HCT116 (cell line): ENCODE data around the gene PML. TPM values are rescaled to one million over a fixed set of nuclear protein-coding genes. Genes with fewer than 3 reads are reported as not detected.

Source experiments
- ATAC-seq: fragments of 200-7000 bp; cut with Tn5 transposase; 2 replicates; pipeline ENCODE4 v1.9.1; 2020; ENCODE audit warnings: mild to moderate bottlenecking, moderate library complexity
- BruUV-seq: library from RNA; stranded (reverse); fragments of 400-500 nt; replicated peaks from 2 replicates; lab custom pipeline; 2021; lab: Mats Ljungman, UMichigan
- CTCF ChIA-PET: fragments of 300-600 bp; sonication (Branson Sonifier 250); formaldehyde crosslinking; loops from one replicate; lab custom pipeline; 2021; ENCODE audit warnings: antibody characterized with exemption; lab: Charles Lee
- POLR2A ChIA-PET: fragments of 300-600, 350-600 bp; sonication (Branson Sonifier 250); formaldehyde crosslinking; loops from one replicate; lab custom pipeline; 2021; ENCODE audit warnings: antibody characterized with exemption; lab: Charles Lee
- RAD21 ChIA-PET, 2 experiments: fragments of 300-600 bp; sonication (Branson Sonifier 250); formaldehyde crosslinking; loops; one replicate each; lab custom pipeline; 2023; ENCODE audit warnings: low total read pairs in 2 of 2; ENCODE audit not compliant: uncharacterized antibody in 2 of 2, unreplicated experiment in 2 of 2, low non-redundant PET in 1 of 2; lab: Charles Lee
- DNase-seq: peaks from one replicate; pipeline ENCODE4 v3.0.0-alpha.2; 2010; ENCODE audit warnings: low read depth, low spot score
- H2AFZ ChIP-seq: fragments of 200-600 bp; shearing (Covaris generic), sonication (generic); 2 replicates; pipeline ENCODE4 v1.6.1; 2017; ENCODE audit warnings: low read depth, mixed run types, mixed read lengths, antibody characterized with exemption, low read length; ENCODE audit not compliant: poor library complexity, severe bottlenecking
- H3K27ac ChIP-seq: 2 replicates; pipeline ENCODE4 v1.5.1; 2012; ENCODE audit warnings: low read depth, low read length
- H3K27me3 ChIP-seq: fragments of 200-600 bp; sonication (generic); 2 replicates; pipeline ENCODE4 v1.6.1; 2016; ENCODE audit warnings: mixed run types, low read length, mixed read lengths; ENCODE audit not compliant: insufficient read depth
- H3K36me3 ChIP-seq, 2 experiments: fragments of 200-500 bp in 1 of 2; fragments of 200-600 bp in 1 of 2; sonication (Bioruptor generic) in 1 of 2; sonication (generic) in 1 of 2; 2 replicates each; pipeline versions ENCODE4 v1.5.1 to v1.6.1; 2014 to 2016; ENCODE audit warnings: low read length in 2 of 2, inconsistent platforms in 1 of 2, mixed read lengths in 1 of 2, mixed run types in 1 of 2; ENCODE audit not compliant: insufficient read depth in 2 of 2, control insufficient read depth in 1 of 2
- H3K4me1 ChIP-seq, 2 experiments: fragments of 200-600 bp in 1 of 2; sonication (generic) in 1 of 2; 2 replicates each; pipeline versions ENCODE4 v1.5.1 to v1.6.1; 2012 to 2017; ENCODE audit warnings: low read length in 2 of 2, inconsistent platforms in 1 of 2, mild to moderate bottlenecking in 1 of 2, mixed read lengths in 1 of 2, mixed run types in 1 of 2, moderate library complexity in 1 of 2; ENCODE audit not compliant: insufficient read depth in 2 of 2, control insufficient read depth in 1 of 2
- H3K4me2 ChIP-seq: fragments of 200-600 bp; sonication (generic); 2 replicates; pipeline ENCODE4 v1.6.1; 2017; ENCODE audit warnings: mixed run types, low read length, mixed read lengths
- H3K4me3 ChIP-seq, 2 experiments: fragments of 200-600 bp in 1 of 2; sonication (generic) in 1 of 2; replicated peaks in 1 of 2; 2 replicates each; pipeline ENCODE4 v1.5.1; 2011 to 2016; ENCODE audit warnings: low read length in 2 of 2, control low read depth in 1 of 2, low read depth in 1 of 2, mild to moderate bottlenecking in 1 of 2, mixed read lengths in 1 of 2, mixed run types in 1 of 2
- H3K79me2 ChIP-seq: fragments of 200-600 bp; sonication (generic); 2 replicates; pipeline ENCODE4 v1.6.1; 2017; ENCODE audit warnings: mild to moderate bottlenecking, mixed run types, low read length, moderate library complexity, mixed read lengths; ENCODE audit not compliant: insufficient read depth
- H3K9ac ChIP-seq: fragments of 200-600 bp; sonication (generic); 2 replicates; pipeline ENCODE4 v1.6.1; 2016; ENCODE audit warnings: low read length, mixed read lengths
- H3K9me2 ChIP-seq: fragments of 200-600 bp; sonication (generic), shearing (Covaris generic); 2 replicates; pipeline ENCODE4 v1.6.1; 2017; ENCODE audit warnings: mixed run types, mild to moderate bottlenecking, moderate library complexity; ENCODE audit not compliant: insufficient read depth
- H3K9me3 ChIP-seq, 2 experiments: fragments of 200-500 bp in 1 of 2; fragments of 200-600 bp in 1 of 2; sonication (Bioruptor generic) in 1 of 2; sonication (generic) in 1 of 2; 2 replicates each; pipeline ENCODE4 v1.6.1; 2014 to 2017; ENCODE audit warnings: low read length in 2 of 2, mixed read lengths in 2 of 2, inconsistent platforms in 1 of 2, low read depth in 1 of 2, mild to moderate bottlenecking in 1 of 2, mixed run types in 1 of 2, moderate library complexity in 1 of 2; ENCODE audit not compliant: control insufficient read depth in 1 of 2, insufficient read depth in 1 of 2
- H4K20me1 ChIP-seq: fragments of 200-600 bp; sonication (generic), shearing (Covaris generic); 2 replicates; pipeline ENCODE4 v1.6.1; 2017; ENCODE audit warnings: mixed run types, mild to moderate bottlenecking, moderate library complexity; ENCODE audit not compliant: insufficient read depth
- ATF3 ChIP-seq: IDR thresholded peaks from 2 replicates; pipeline ENCODE4 v1.6.1; 2012
- CBX3 ChIP-seq: IDR thresholded peaks from 2 replicates; pipeline ENCODE4 v1.6.1; 2012; ENCODE audit warnings: low read depth
- CEBPB ChIP-seq: IDR thresholded peaks from 2 replicates; pipeline ENCODE4 v1.6.1; 2012; ENCODE audit warnings: low read depth
- CTCF ChIP-seq, 3 experiments: fragments of 200-600 bp in 1 of 3; sonication (generic) in 1 of 3; IDR thresholded peaks in 2 of 3; conservative IDR thresholded peaks in 1 of 3; 2 replicates each; pipeline ENCODE4 v1.5.1; 2012 to 2017; ENCODE audit warnings: low read depth in 2 of 3, low read length in 2 of 3, antibody characterized with exemption in 1 of 3, borderline replicate concordance in 1 of 3, control low read depth in 1 of 3, mild to moderate bottlenecking in 1 of 3, mixed read lengths in 1 of 3, mixed run types in 1 of 3, moderate library complexity in 1 of 3; ENCODE audit not compliant: insufficient read depth in 1 of 3
- ELF1 ChIP-seq: IDR thresholded peaks from 2 replicates; pipeline ENCODE4 v1.6.1; 2012; ENCODE audit warnings: low read depth, borderline replicate concordance
- EZH2 ChIP-seq: fragments of 200-600 bp; sonication (generic); IDR thresholded peaks from 2 replicates; pipeline ENCODE4 v1.6.1; 2017; ENCODE audit warnings: antibody characterized with exemption, mixed run types
- EZH2phosphoT487 ChIP-seq: fragments of 200-600 bp; IDR thresholded peaks from 2 replicates; pipeline ENCODE4 v1.6.1; 2018; ENCODE audit warnings: antibody characterized with exemption, borderline replicate concordance
- FOSL1 ChIP-seq: IDR thresholded peaks from 2 replicates; pipeline ENCODE4 v1.6.1; 2012; ENCODE audit warnings: low read depth
- POLR2A ChIP-seq: IDR thresholded peaks from 2 replicates; pipeline ENCODE4 v1.7.0; 2011; ENCODE audit warnings: borderline replicate concordance; ENCODE audit not compliant: insufficient read depth, insufficient read length; ENCODE audit errors: extremely low read depth
- POLR2AphosphoS5 ChIP-seq: IDR thresholded peaks from 2 replicates; pipeline ENCODE4 v1.6.1; 2011; ENCODE audit warnings: mild to moderate bottlenecking, low read depth, low read length, moderate library complexity
- RAD21 ChIP-seq: IDR thresholded peaks from 2 replicates; pipeline ENCODE4 v1.6.1; 2012; ENCODE audit warnings: low read depth, mild to moderate bottlenecking
- REST ChIP-seq: IDR thresholded peaks from 2 replicates; pipeline ENCODE4 v1.6.1; 2012; ENCODE audit warnings: low read depth
- SIN3A ChIP-seq: IDR thresholded peaks from 2 replicates; pipeline ENCODE4 v1.6.1; 2012; ENCODE audit warnings: low read depth
- SP1 ChIP-seq: IDR thresholded peaks from 2 replicates; pipeline ENCODE4 v1.6.1; 2012; ENCODE audit warnings: low read depth
- TCF7L2 ChIP-seq: IDR thresholded peaks from 2 replicates; pipeline ENCODE4 v1.7.0; 2011; ENCODE audit warnings: borderline replicate concordance, inconsistent platforms; ENCODE audit not compliant: insufficient read depth, insufficient read length; ENCODE audit errors: extremely low read depth
- ZBTB33 ChIP-seq: IDR thresholded peaks from 2 replicates; pipeline ENCODE4 v1.6.1; 2011; ENCODE audit warnings: mild to moderate bottlenecking, low read length, moderate library complexity; ENCODE audit not compliant: insufficient replicate concordance; ENCODE audit errors: extremely low read depth
- ZFX ChIP-seq: fragments of 450-650 bp; IDR thresholded peaks from 2 replicates; pipeline ENCODE4 v1.6.1; 2017
- ZNF274 ChIP-seq: fragments of 200-500 bp; sonication (Bioruptor generic); IDR thresholded peaks from 2 replicates; pipeline ENCODE4 v1.6.1; 2014; ENCODE audit warnings: mild to moderate bottlenecking, low read depth, low read length, inconsistent platforms
- intact Hi-C: fragments of 100-400 bp; cut with micrococcal nuclease; formaldehyde crosslinking; loops from 2 replicates; pipeline ENCODE4 v1.10.0; 2022
- total RNA-seq: library from RNA; stranded (reverse); gene quantifications from one replicate; pipeline ENCODE4 v1.2.1, GENCODE V29; 2021; ENCODE audit not compliant: unreplicated experiment

PML gene
- total RNA-seq, 1 experiment from 2014 or later = 28.1 TPM

GRCh38 chr15:74008901-74009300, 14.4 kb downstream of the PML start:
- Histone ChIP-seq H3K4me3 (no peak overlapping the region), H3K27me3 (no peaks in the 10 kb centered on the region), H2AFZ (no peak overlapping the region), H3K9me3 (peaks cover 0 to 6% of the 10 kb centered on the region in 2 experiments; a peak in 1 of 4 replicates), H3K9ac (no peak overlapping the region), H3K4me2 (no peak overlapping the region), H4K20me1 (no peaks in the 10 kb centered on the region), H3K27ac (no peak overlapping the region), H3K4me1 (no peaks in the 10 kb centered on the region; a peak in 1 of 4 replicates), H3K36me3 (peaks cover 2 to 6% of the 10 kb centered on the region in 2 experiments; a peak in 2 of 4 replicates), H3K9me2 (no peaks in the 10 kb centered on the region), H3K79me2 (0 out of 2 replicates have a peak, but pooled peaks cover 5% of the 10 kb centered on the region)
- no peak for DNase-seq
- ChIA-PET RAD21 (no interaction called here), CTCF (no interaction called here), POLR2A (no interaction called here)
- no TSS peak for BruUV-seq
- intact Hi-C loops = no loop called here
- ATAC-seq = no peak
- TF ChIP-seq POLR2AphosphoS5 (no peak), REST (no peak), ZBTB33 (no peak), SP1 (no peak), CTCF (IDR thresholded peaks at IDR 0.05 in 2 of 3, conservative IDR thresholded peaks at IDR 0.05 in 1 of 3; ENCODE audit: borderline replicate concordance in 1 of 3, insufficient read depth in 1 of 3, low read depth in 2 of 3, low read length in 2 of 3) (no peak), ATF3 (no peak), CEBPB (no peak), ELF1 (no peak), ZNF274 (no peak), EZH2 (no peak), TCF7L2 (no peak), ZFX (no peak), SIN3A (no peak), CBX3 (no peak), FOSL1 (no peak), RAD21 (no peak), EZH2phosphoT487 (no peak), POLR2A (no peak)
